HG02943 (cell line): ENCODE results near the gene LRRC75B.

ENCODE experiments used
- ATAC-seq: cut with Tn5 transposase; IDR thresholded peaks from one replicate; pipeline ENCODE4 v1.9.1; 2021; ENCODE audit warnings: mild to moderate bottlenecking, low read depth, moderate library complexity; ENCODE audit not compliant: unreplicated experiment

LRRC75B gene

DNA sequence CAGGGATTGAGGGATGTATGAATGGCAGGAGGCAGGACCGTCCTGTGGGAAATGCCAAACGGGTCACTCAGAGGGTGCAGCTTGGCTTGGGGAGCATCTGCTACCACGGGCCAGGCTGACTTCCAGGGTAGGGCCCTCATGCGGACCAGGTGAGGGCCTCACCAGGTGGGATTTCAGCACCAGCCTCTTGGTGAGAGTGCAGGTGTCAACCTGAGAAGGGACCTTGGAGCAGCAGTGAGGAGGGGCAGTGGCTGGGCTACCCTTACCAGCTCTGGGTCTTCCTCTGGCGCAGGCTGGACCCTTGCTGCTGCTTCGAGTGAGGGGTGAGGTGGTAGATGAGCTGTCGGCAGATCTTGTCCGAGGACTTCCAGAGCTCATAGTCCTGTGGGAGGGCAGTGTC, 4.9 kb downstream of the LRRC75B start:
- ATAC-seq, result no peak

- ATAC-seq, result no peak
Measured at GRCh38 chr22:24587251-24587650, 5.6 kb downstream of the LRRC75B start.

DNA sequence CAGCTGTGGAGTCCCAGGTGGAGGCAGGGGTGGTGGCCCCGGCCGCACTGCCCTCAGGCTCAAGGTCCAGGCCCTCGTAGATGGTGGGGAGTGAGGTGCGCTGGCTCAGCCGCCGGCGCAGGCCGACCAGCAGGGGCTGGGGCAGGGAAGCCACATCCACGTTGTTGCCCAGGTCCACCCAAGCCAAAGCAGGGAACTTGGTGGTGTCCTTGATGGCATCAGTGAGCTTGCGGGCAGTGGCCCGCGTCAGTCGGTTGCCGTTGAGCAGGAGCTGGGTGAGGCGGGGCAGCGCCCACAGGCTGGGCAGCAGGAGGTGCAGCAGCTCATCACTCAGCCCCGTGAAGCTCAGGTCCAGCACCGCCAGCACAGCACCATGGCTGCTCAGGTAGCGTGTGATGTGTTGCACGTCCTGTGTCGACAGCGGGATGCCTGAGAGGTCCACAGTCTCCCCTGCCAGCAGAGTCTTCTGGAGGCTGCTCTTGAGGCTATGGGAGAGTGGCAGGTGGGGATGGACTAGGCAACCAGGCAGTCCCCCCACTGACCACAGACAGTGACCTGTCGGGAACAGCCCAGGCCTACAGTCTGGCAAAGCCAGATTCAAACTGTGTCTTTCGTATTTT, 6.8 kb downstream of the LRRC75B start:
- no peak for ATAC-seq

GRCh38 chr22:24585461-24585860, 7.4 kb downstream of the LRRC75B start:
- ATAC-seq, result no peak

DNA sequence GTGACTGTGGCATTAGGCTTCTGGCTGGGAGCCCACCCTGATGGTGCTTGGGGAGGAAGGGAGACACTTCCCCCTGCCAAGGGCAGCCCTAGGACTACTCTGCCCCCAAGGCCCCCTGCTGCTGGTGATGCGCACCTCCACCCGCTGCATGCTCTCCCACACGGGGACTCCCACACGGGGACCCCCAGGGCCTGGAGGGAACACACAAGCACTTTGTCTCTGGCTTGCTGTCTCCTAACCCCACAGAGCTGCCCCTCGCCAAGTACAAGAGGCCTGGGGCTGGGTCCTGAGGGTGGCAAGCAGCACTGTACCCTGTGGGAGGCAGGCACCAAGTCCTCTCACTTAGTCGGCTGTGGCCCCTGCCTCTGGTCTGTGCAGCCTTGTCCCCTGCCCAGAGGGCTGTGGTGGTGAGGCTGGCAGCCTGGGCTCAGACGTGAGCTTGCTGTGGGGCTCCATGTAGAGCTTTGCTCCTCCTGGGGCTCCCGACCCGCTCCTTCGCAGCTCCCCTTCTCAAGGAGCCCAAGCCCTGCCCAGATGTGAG, 7.9 kb downstream of the LRRC75B start:
- no peak for ATAC-seq

DNA sequence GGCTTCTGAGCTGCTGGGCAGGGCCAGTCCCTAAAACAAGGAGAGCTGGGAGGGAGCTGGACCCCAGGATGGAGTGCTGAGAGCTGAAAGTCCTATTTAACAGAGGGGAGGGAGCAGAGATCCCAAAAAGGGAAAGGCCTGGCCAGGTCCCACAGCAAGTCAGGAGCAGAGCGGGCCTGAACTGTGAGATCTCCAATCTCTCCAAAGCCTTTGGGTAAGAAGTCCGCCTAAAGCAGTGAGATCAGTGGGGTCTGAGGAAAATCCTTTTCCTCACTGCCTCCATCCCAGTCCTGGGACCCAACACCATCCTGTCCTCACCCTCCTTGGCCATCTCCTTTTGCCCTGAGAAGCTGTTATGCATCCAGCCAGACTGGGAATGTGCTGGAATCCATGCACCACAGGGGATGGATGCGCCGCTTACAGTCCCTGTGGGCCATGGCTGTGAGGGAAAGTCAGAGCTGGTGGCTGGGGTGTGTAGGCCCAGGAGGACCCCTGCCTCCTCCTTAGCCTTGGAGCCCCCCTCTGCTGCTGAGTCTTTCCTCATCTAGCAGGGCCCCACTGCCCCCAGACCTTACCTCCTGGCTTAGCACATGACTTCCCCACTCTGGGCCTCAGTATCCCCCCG, 8.6 kb downstream of the LRRC75B start:
- ATAC-seq, result no peak

DNA sequence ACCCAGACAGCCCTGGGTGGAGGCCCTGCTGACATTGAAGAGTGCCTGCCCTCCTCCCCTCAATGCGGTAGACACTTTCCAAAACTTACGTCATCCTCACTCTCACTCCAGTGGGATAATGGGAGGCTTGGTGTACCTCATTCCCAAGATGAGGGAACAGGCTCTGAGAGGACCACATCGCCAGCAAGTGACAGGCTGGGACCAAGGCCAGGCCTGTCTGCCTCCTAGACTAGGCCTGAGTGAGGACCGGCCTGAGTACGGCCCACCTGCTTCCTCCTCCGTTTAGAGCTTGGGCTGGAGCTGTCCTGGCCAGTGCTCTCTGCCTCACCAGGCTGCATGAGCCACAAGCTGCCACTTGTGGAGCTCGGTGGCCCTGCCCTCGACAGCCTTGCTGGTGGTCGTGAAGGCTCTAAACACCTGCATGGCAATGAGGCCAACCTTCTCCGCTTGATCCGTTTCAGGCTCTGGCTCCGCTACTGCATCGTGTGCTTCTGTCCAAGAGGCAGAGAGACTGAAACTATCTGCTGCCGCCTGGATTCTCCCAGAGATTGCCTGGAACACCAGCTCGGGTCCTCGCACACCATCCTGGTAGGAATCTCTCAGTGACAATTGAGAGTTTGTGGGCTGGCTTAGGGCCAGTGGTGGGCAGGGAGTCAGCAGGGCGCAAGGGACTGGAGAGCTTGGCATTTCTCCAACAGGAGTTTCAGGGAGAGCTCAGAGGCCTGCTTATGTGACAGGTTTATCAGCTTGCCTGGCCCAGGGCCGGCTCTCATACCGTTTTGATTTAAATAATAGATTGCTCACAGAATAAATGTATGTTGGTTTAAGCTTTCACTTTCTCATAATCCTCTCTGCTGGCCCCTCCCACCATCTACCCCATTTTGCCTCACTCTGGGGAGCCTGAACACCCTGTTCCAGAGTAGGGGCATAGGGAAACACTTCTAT, 9.4 kb downstream of the LRRC75B start:
- ATAC-seq, result no peak

DNA sequence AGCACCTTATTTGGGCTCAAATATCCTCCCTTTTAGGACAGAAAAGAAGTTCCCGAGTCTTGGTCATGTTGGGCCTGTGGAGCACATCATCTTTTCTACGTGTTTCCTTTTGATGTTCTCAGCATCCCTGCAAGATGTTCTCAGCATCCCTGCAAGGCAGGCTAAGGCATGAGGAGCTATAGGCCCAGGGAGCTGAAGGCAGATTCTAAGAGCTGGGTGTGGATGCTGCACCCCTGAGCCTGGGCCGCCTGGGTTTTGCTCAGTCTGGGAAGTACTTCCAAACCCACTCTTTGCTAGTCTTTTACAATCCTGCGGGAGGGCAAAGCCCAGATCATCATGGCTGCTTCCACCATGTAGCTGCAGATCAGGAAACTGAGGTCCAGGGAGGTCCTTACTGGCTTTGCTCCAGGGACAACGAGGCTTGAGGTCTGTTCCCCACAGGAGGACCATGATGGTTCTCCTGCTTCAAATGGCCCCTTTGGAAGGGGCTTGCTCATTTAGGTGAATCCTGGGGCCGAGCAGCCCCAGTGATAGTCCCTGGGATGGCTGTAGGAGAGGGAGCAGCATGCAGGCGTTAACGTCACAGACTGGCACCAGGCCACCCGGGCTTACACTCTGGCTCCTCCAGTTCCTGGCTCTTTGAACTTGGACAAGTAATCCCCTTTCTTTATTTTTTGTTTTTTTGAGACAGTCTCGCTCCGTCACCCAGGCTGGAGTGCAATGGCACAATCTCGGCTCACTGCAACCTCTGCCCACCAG, 10.6 kb downstream of the LRRC75B start:
- no peak for ATAC-seq

DNA sequence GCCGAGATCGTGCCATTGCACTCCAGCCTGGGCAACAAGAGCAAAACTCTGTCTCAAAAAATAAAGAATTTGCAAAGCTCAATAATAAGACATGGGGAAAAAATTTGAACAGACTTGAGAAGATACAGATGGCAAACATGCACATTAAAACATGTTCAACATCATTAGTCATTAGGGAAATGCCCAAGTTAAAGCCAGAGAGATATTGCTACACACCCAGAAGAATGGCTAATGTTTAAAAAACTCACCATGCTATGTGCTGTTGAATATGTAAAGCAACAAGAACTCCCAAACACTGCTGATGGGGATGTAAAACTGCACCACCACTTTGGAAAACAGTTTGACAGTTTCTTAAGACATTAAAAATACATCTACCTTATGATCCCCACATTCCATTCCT, 12.6 kb downstream of the LRRC75B start:
- ATAC-seq, result no peak

DNA sequence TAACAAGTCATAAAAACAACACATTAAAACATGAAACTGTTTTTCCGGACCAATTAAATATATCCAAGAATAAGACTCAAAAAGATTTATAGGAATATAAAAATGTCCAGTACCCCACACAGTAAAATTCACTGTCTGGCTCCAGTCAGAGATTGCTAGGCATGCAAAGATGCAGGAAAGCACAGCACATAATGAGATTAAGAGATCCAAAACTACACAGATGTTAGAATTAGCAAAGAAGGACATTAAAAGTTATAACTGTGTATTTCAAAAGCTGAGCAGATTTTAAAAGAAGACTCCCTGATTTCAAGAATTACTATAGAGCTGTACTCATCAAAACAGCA, 13.6 kb downstream of the LRRC75B start:
- ATAC-seq, result no peak

GRCh38 chr22:24578355-24579257, 14.3 kb downstream of the LRRC75B start:
- ATAC-seq, result no peak

DNA sequence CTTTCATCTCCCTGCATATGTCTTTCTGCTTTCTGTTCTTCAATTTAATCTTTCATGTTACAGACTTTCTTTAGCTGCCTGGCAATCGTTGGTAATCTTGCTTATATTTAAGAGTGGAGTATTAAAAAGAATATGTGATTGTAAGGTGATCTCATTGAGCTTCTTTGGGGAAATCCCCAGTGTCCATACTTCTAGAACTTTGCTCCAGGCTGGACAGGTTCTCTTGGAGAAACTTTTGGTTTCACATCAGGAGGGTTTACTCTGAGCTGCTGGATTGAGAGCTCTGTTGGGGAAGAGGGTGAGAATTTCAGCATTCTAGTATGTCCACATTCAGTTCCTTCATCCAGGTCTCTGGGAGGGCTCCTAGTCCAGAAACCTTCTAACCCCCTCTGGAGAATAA, 16.1 kb downstream of the LRRC75B start:
- no peak for ATAC-seq

DNA sequence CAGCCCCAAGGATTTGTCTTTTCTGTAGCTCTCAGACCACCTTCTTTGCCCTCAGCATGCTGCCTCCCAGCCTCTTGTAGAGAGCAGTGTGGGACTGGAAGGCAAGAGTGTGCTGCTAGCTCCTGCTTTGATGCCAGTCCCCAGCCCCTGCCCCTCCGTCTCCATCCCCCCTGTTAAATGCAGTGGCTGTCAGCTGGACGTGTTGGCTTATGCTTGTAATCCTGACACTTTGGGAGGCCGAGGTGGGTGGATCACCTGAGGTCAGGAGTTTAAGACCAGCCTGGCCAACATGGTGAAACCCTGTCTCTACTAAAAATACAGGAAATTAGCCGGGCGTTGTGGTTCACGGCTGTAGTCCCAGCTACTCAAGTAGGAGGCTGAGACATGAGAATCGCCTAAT, 21.6 kb downstream of the LRRC75B start:
- no peak for ATAC-seq

- ATAC-seq, result no peak
Measured at GRCh38 chr22:24567668-24568067, 25.2 kb downstream of the LRRC75B start.

GRCh38 chr22:24566899-24567511, 25.9 kb downstream of the LRRC75B start:
- no peak for ATAC-seq

- no peak for ATAC-seq
Measured at GRCh38 chr22:24565077-24565476, 27.8 kb downstream of the LRRC75B start.

DNA sequence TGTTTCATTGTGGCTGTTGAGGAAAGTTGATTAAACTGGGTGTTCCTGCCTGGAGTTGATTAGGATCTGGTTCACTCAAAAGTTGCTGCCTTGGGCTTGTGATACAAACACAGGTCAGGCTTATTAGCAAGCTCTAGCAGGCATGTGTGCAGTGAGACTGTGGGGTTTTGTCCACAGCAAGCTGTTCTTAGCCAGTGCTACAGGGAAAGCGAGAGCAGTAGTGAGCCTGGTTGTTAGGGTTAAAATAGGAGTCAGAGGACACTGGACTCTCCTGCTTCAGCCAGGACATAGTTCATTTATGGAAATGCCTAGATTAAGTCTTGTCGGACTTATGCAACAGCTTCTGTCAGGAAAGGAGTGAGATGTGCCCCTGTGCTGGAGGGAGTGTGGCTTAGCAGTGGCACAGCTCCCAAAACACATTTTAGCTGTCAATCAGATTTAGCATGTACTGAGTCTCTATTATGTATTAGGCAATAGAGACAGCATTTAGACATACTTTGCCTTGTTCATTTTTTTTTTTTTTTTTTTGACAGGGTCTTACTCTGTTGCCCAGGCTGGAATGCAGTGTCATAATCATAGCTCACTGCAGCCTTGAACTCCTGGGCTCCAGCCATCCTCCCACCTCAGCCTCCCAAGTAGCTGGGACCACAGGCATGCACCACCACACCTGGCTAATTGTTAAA, 28.4 kb downstream of the LRRC75B start:
- no peak for ATAC-seq

DNA sequence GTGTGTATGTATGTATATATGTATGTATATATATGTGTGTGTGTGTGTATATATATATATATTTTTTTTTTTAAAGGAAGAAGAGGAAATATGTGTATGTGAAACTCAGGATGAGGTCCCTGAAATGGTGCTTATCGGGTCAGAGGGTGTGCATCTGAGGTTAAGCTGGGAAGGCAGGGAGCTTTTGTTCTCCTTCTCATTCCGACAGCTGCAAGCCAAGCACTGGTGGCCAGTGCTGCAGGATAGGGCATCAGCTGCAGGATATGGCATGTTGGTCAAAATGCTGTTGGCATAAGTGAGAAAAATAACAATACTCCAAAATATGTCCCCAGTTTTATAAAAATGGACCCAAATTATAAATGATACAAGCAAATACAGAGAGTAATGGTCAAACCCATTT, 29.6 kb downstream of the LRRC75B start:
- ATAC-seq, result no peak

DNA sequence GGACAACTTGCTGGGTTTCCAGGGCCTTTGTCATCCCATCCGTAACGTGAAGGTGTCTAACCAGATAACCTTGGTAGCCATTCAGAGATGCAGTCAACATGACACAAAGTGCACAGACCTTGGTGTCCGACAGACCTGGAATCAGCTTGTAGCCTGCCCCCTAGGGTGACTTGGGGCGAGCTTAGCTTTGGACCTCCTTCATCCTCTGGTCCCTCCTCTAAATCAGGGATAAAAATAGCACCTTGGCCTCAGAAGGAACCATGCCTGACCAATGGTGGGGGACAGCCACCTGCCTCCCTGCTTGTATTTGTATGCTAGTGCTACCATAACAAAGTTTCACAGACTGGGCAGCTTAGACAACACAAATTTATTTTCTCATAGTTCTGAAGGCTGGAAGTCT, 33.4 kb downstream of the LRRC75B start:
- no peak for ATAC-seq
